H1 (cell line): Measurements from ENCODE around the gene CCDC137. TPM values are rescaled to one million over a fixed set of nuclear protein-coding genes. Genes with fewer than 3 reads are reported as not detected.

Experiments used
- CHD7 ChIP-seq: fragments of 300-600 bp; sonication (generic); IDR thresholded peaks from 2 replicates; pipeline ENCODE4 v1.7.1; 2012; ENCODE audit warnings: low read length, moderate library complexity, mild to moderate bottlenecking, inconsistent platforms; ENCODE audit not compliant: insufficient replicate concordance
- JUND ChIP-seq: IDR thresholded peaks from 2 replicates; pipeline ENCODE4 v1.6.1; 2011; ENCODE audit warnings: mild to moderate bottlenecking, improper control_type of control experiment, low read length
- KDM5A ChIP-seq: fragments of 200-600 bp; IDR thresholded peaks from 2 replicates; pipeline ENCODE4 v1.7.1; 2012; ENCODE audit warnings: mild to moderate bottlenecking, low read length, inconsistent platforms, mixed read lengths
- MAX ChIP-seq: IDR thresholded peaks from 2 replicates; pipeline ENCODE4 v1.6.1; 2012; ENCODE audit warnings: inconsistent platforms
- SP4 ChIP-seq: IDR thresholded peaks from 2 replicates; pipeline ENCODE4 v1.6.1; 2012; ENCODE audit warnings: low read length, inconsistent platforms
- TEAD4 ChIP-seq: IDR thresholded peaks from 2 replicates; pipeline ENCODE4 v1.6.1; 2012; ENCODE audit warnings: low read depth, low read length, inconsistent platforms, mixed read lengths
- polyA plus RNA-seq, 7 experiments: library from polyadenylated mRNA; depleted of rRNA in 3 of 7; stranded (reverse) in 5 of 7; unstranded in 2 of 7; fragments of >200 nt in 5 of 7; fragments of 200-250 nt in 2 of 7; gene quantifications; 1 replicate in 5 of 7; 2 replicates in 1 of 7; 4 replicates in 1 of 7; pipeline versions ENCODE4 v1.2.1 to v1.2.3, GENCODE V29; 2011 to 2013; ENCODE audit warnings: missing spikeins in 2 of 7, mixed read lengths in 2 of 7
- total RNA-seq: library from RNA; stranded (reverse); fragmentation: NEBNext Ultra II Directional; extraction: Animal tissue kit (Norgen Biotek cat#: 25700); gene quantifications from 2 replicates; pipeline ENCODE4 v1.2.1, GENCODE V29; 2021

CCDC137 gene
- total and polyA plus RNA-seq, 2 of the 8 experiments (the other 6 are each of a cell fraction or from before 2014, with no cell fraction given), result 17.6 to 38.6 TPM

- TF ChIP-seq CHD7, result no peak
- no peak for TF ChIP-seq SP4
- TF ChIP-seq JUND, result no peak
- no peak for TF ChIP-seq TEAD4
- TF ChIP-seq KDM5A, result no peak
- TF ChIP-seq MAX, result no peak
Measured at GRCh38 chr17:81630274-81630673, 36.3 kb upstream of the CCDC137 start (continued).
